WTC11 (cell line): ENCODE measurements around the gene RTCB. TPM values are rescaled to one million over a fixed set of nuclear protein-coding genes. Genes with fewer than 3 reads are reported as not detected.

ENCODE experiments used
- ATAC-seq: fragments of 200-7000 bp; cut with Tn5 transposase; 2 replicates; pipeline ENCODE4 v1.10.0; 2021; ENCODE audit warnings: mild to moderate bottlenecking, moderate library complexity
- CTCF ChIA-PET: fragments of 300-600 bp; sonication (Branson Sonifier 250); formaldehyde crosslinking; loops from one replicate; lab custom pipeline; 2021; ENCODE audit warnings: antibody characterized with exemption; lab: Charles Lee
- POLR2A ChIA-PET: fragments of 350-600 bp; sonication (Branson Sonifier 250); formaldehyde crosslinking; loops from one replicate; lab custom pipeline; 2021; ENCODE audit warnings: antibody characterized with exemption; lab: Charles Lee
- DNase-seq: peaks from one replicate; pipeline ENCODE4 v3.0.0; 2021; ENCODE audit warnings: low spot score
- H3K27ac Mint-ChIP-seq: 2 replicates; pipeline ENCODE4 v1.8.0; 2021; ENCODE audit warnings: mixed read lengths
- H3K27me3 Mint-ChIP-seq: 2 replicates; pipeline ENCODE4 v1.8.0; 2021; ENCODE audit warnings: low read depth, mild to moderate bottlenecking, moderate library complexity, mixed read lengths
- H3K36me3 Mint-ChIP-seq: 2 replicates; pipeline ENCODE4 v1.8.0; 2021; ENCODE audit warnings: mixed read lengths
- H3K4me1 Mint-ChIP-seq: 2 replicates; pipeline ENCODE4 v1.8.0; 2022; ENCODE audit warnings: mixed read lengths
- H3K4me3 Mint-ChIP-seq: 2 replicates; pipeline ENCODE4 v1.8.0; 2021; ENCODE audit warnings: mild to moderate bottlenecking, moderate library complexity, mixed read lengths
- H3K9me3 Mint-ChIP-seq: 2 replicates; pipeline ENCODE4 v1.8.0; 2021; ENCODE audit warnings: mixed read lengths
- ARID4B ChIP-seq: sonication (generic); formaldehyde crosslinking; IDR thresholded peaks from 2 replicates; pipeline ENCODE4 v1.8.0; 2023; ENCODE audit warnings: missing genetic modification reagents, mild to moderate bottlenecking, borderline replicate concordance
- CREB1 ChIP-seq: sonication (generic); formaldehyde crosslinking; IDR thresholded peaks from 2 replicates; pipeline ENCODE4 v1.8.0; 2023; ENCODE audit warnings: mild to moderate bottlenecking, missing genetic modification reagents
- E2F4 ChIP-seq: sonication (generic); formaldehyde crosslinking; IDR thresholded peaks from 2 replicates; pipeline ENCODE4 v1.8.1; 2022; ENCODE audit warnings: low read depth, mild to moderate bottlenecking, moderate library complexity, missing genetic modification reagents, borderline replicate concordance
- ESRRA ChIP-seq: sonication (generic); formaldehyde crosslinking; IDR thresholded peaks from 2 replicates; pipeline ENCODE4 v1.8.1; 2022; ENCODE audit warnings: mild to moderate bottlenecking, missing genetic modification reagents, borderline replicate concordance
- HMGA2 ChIP-seq: fragments of 250-450 bp; sonication (Bioruptor Pico); IDR thresholded peaks from 2 replicates; pipeline ENCODE4 v1.4.0; 2021; ENCODE audit warnings: mild to moderate bottlenecking, moderate library complexity
- JAZF1 ChIP-seq: fragments of 250-450 bp; sonication (Bioruptor Pico); IDR thresholded peaks from 2 replicates; pipeline ENCODE4 v1.9.0; 2021; ENCODE audit warnings: moderate library complexity, mild to moderate bottlenecking, inconsistent platforms
- MXD4 ChIP-seq: fragments of 250-450 bp; sonication (Bioruptor Pico); IDR thresholded peaks from 2 replicates; pipeline ENCODE4 v1.8.0; 2021; ENCODE audit warnings: mild to moderate bottlenecking, moderate library complexity, borderline replicate concordance
- NFE2L1 ChIP-seq: sonication (generic); formaldehyde crosslinking; IDR thresholded peaks from 2 replicates; pipeline ENCODE4 v1.8.1; 2023; ENCODE audit warnings: missing genetic modification reagents
- NR3C1 ChIP-seq: sonication (generic); formaldehyde crosslinking; conservative IDR thresholded peaks from 2 replicates; pipeline ENCODE4 v1.8.1; 2023; ENCODE audit warnings: low read depth, mild to moderate bottlenecking, missing genetic modification reagents
- PRRX2 ChIP-seq: fragments of 250-450 bp; sonication (Bioruptor Pico); IDR thresholded peaks from 2 replicates; pipeline ENCODE4 v1.8.0; 2021; ENCODE audit warnings: mild to moderate bottlenecking
- SP1 ChIP-seq: sonication (generic); formaldehyde crosslinking; conservative IDR thresholded peaks from 2 replicates; pipeline ENCODE4 v1.8.1; 2022; ENCODE audit warnings: missing genetic modification reagents
- TEAD1 ChIP-seq: sonication (generic); formaldehyde crosslinking; IDR thresholded peaks from 2 replicates; pipeline ENCODE4 v1.8.0; 2022; ENCODE audit warnings: mild to moderate bottlenecking, missing genetic modification reagents
- ZNF317 ChIP-seq: sonication (generic); formaldehyde crosslinking; IDR thresholded peaks from 2 replicates; pipeline ENCODE4 v1.8.1; 2023; ENCODE audit warnings: low read depth, mild to moderate bottlenecking, moderate library complexity, missing genetic modification reagents, borderline replicate concordance
- ZNF671 ChIP-seq: fragments of 250-450 bp; sonication (Bioruptor Pico); IDR thresholded peaks from 2 replicates; pipeline ENCODE4 v1.8.0; 2021; ENCODE audit warnings: mild to moderate bottlenecking
- total RNA-seq: library from RNA; stranded (reverse); gene quantifications from 3 replicates; pipeline ENCODE4 v1.2.3, GENCODE V29; 2021
- TF ChIP-seq, protein P1 (sequence below): sonication (generic); formaldehyde crosslinking; IDR thresholded peaks from 2 replicates; pipeline ENCODE4 v1.8.1; 2022; ENCODE audit warnings: low read depth, missing genetic modification reagents, borderline replicate concordance
- TF ChIP-seq, protein P2 (sequence below): fragments of 250-450 bp; sonication (Bioruptor Pico); IDR thresholded peaks from 2 replicates; pipeline ENCODE4 v1.9.0; 2021; ENCODE audit warnings: moderate library complexity, mild to moderate bottlenecking, inconsistent platforms, borderline replicate concordance
- TF ChIP-seq, protein P3 (sequence below): fragments of 250-450 bp; sonication (Bioruptor Pico); IDR thresholded peaks from 2 replicates; pipeline ENCODE4 v1.9.0; 2021; ENCODE audit warnings: mild to moderate bottlenecking

The RTCB gene
- total RNA-seq, 1 experiment from 2014 or later: 106 TPM

GRCh38 chr22:32376681-32377080 is 35.4 kb downstream of the RTCB start (continued):
- no peak for TF ChIP-seq ZNF671 (CRISPR knock-in tag)
- TF ChIP-seq MXD4: no peak
- TF ChIP-seq JAZF1 (CRISPR knock-in tag): no peak

GRCh38 chr22:32375678-32376450 is 36.2 kb downstream of the RTCB start:
- ChIA-PET POLR2A (no interaction called here), CTCF (interaction anchor here (0.8 kb wide), 1 partner anchor 19 kb away, joined by 3 read pairs; no protein-coding TSS in a partner anchor)
- DNase-seq: no peak
- Mint-ChIP-seq H3K4me1 (peaks cover 5% of the 10 kb centered on the region), H3K36me3 (no peaks in the 10 kb centered on the region), H3K4me3 (no peak overlapping the region), H3K9me3 (no peaks in the 10 kb centered on the region), H3K27ac (no peak overlapping the region), H3K27me3 (no peaks in the 10 kb centered on the region)
- TF ChIP-seq SP1 (CRISPR knock-in tag) (no peak), CREB1 (CRISPR knock-in tag) (no peak), E2F4 (no peak), ARID4B (no peak), NR3C1 (no peak), JAZF1 (CRISPR knock-in tag) (no peak), HMGA2 (CRISPR knock-in tag) (no peak), ESRRA (CRISPR knock-in tag) (no peak), PRRX2 (CRISPR knock-in tag) (no peak), NFE2L1 (CRISPR knock-in tag) (no peak), TEAD1 (CRISPR knock-in tag) (no peak), ZNF317 (CRISPR knock-in tag) (no peak)
- TF ChIP-seq, protein P1, sequence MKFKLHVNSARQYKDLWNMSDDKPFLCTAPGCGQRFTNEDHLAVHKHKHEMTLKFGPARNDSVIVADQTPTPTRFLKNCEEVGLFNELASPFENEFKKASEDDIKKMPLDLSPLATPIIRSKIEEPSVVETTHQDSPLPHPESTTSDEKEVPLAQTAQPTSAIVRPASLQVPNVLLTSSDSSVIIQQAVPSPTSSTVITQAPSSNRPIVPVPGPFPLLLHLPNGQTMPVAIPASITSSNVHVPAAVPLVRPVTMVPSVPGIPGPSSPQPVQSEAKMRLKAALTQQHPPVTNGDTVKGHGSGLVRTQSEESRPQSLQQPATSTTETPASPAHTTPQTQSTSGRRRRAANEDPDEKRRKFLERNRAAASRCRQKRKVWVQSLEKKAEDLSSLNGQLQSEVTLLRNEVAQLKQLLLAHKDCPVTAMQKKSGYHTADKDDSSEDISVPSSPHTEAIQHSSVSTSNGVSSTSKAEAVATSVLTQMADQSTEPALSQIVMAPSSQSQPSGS (CRISPR knock-in tag): no peak
- TF ChIP-seq, protein P2, sequence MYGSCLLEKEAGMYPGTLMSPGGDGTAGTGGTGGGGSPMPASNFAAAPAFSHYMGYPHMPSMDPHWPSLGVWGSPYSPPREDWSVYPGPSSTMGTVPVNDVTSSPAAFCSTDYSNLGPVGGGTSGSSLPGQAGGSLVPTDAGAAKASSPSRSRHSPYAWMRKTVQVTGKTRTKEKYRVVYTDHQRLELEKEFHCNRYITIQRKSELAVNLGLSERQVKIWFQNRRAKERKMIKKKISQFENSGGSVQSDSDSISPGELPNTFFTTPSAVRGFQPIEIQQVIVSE: no peak
- TF ChIP-seq, protein P3, sequence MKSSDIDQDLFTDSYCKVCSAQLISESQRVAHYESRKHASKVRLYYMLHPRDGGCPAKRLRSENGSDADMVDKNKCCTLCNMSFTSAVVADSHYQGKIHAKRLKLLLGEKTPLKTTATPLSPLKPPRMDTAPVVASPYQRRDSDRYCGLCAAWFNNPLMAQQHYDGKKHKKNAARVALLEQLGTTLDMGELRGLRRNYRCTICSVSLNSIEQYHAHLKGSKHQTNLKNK: no peak
- ATAC-seq: no peak
